ENCODE data around the gene DRAM1. TPM values are rescaled to one million over a fixed set of nuclear protein-coding genes. Genes with fewer than 3 reads are reported as not detected.
"Not testable (repeated sequence)": the region's sequence is repeated elsewhere in the genome, so short reads cannot be mapped to it uniquely, and the experiment has no call there.

DRAM1 gene
- total and polyA plus RNA-seq, 2 of the 4 experiments (the other 2 are of a cell fraction): 20.0 to 27.2 TPM

- Histone ChIP-seq H3K79me1 (ENCODE audit: low read depth in 1 of 2, low read length in 2 of 2) (peaks cover 32 to 61% of the 10 kb centered on the region in 2 experiments), H3K36me3 (ENCODE audit: control insufficient read depth, insufficient read depth, low read length) (peaks cover 11% of the 10 kb centered on the region), H3K14ac (replicated peaks; ENCODE audit: low read depth, low read length) (0 out of 2 replicates have a peak overlapping the region, but pooled peaks have one; percentile 4)
- BruUV-seq (replicated peaks); H3K18ac ChIP-seq (ENCODE audit: low read depth, low read length); H3K23ac ChIP-seq (ENCODE audit: low read depth, low read length); intact Hi-C loops (cut with micrococcal nuclease); H4K8ac ChIP-seq (ENCODE audit: low read depth in 2 of 2, low read length in 2 of 2); CTCF ChIA-PET; H2BK20ac ChIP-seq (ENCODE audit: low read depth, low read length); POLR2A ChIA-PET (ENCODE audit: unreplicated experiment); H3K56ac ChIP-seq (ENCODE audit: extremely low read depth, insufficient read depth, low read length); in situ Hi-C loops (cut with MboI; ENCODE audit: low sequenced_read_pairs); H2BK120ac ChIP-seq (ENCODE audit: low read depth, low read length); H2AK9ac ChIP-seq (replicated peaks; ENCODE audit: low read depth, low read length, poor library complexity); H3K9ac ChIP-seq (ENCODE audit: low read depth, low read length); H3K9me1 ChIP-seq (ENCODE audit: insufficient read depth, low read length); H3K4me1 ChIP-seq (ENCODE audit: control insufficient read depth, insufficient read depth, low read length); DNase-seq; H3K9me3 ChIP-seq (ENCODE audit: control insufficient read depth, insufficient read depth, low read length); H2BK15ac ChIP-seq (ENCODE audit: low read depth, low read length); H3K4me2 ChIP-seq (ENCODE audit: low read depth, low read length); ATAC-seq (ENCODE audit: low read depth); H4K5ac ChIP-seq (ENCODE audit: low read depth, low read length); H2BK5ac ChIP-seq (ENCODE audit: low read depth, low read length, poor library complexity, severe bottlenecking); H3K27me3 ChIP-seq (ENCODE audit: control insufficient read depth, insufficient read depth, low read length); H2AK5ac ChIP-seq (ENCODE audit: low read depth, low read length); H4K20me1 ChIP-seq (ENCODE audit: insufficient read depth, low read length); dilution Hi-C loops (cut with HindIII; ENCODE audit: low sequenced_read_pairs, unreplicated experiment); H3K4ac ChIP-seq (ENCODE audit: low read depth, low read length); H3K4me3 ChIP-seq (ENCODE audit: insufficient read depth, low read depth, low read length); H4K91ac ChIP-seq (ENCODE audit: insufficient read depth, low read depth, low read length); H2AFZ ChIP-seq (replicated peaks; ENCODE audit: low read length, poor library complexity); H3K27ac ChIP-seq (ENCODE audit: insufficient read depth, low read length): not testable (repeated sequence)
- no CpG with 5 or more reads among the region's 10 CpGs for WGBS, 2 experiments (ENCODE audit: extremely low coverage in 2 of 2, insufficient read length in 1 of 2)
Observed at GRCh38 chr12:101884781-101885340, 7.5 kb downstream of the DRAM1 start.

Measured in IMR-90 (cell line).